CD14-positive monocyte (primary cell): Measurements from ENCODE around the gene MICALL1. TPM values are rescaled to one million over a fixed set of nuclear protein-coding genes. Genes with fewer than 3 reads are reported as not detected.
A peak's percentile ranks its signal among the peaks of the same experiment; 100 is the strongest.

ENCODE experiments used
- DNase-seq, 3 donors: peaks; one replicate each; pipeline ENCODE4 v3.0.0-alpha.2; 2011 to 2022
- H2AFZ ChIP-seq: 2 replicates; pipeline ENCODE4 v1.6.0; 2012; ENCODE audit warnings: mild to moderate bottlenecking, low read depth, low read length, inconsistent platforms; ENCODE audit not compliant: insufficient read depth, poor library complexity, severe bottlenecking
- H3K27ac ChIP-seq, 2 donors: 1 replicate in 1 of 2; 2 replicates in 1 of 2; pipeline ENCODE4 v1.5.1; 2012 to 2013; ENCODE audit warnings: low read length in 2 of 2, control low read depth in 1 of 2, inconsistent platforms in 1 of 2, low read depth in 1 of 2, mild to moderate bottlenecking in 1 of 2
- H3K27me3 ChIP-seq, 2 donors: one replicate each; pipeline versions ENCODE4 v1.6.0 to v1.6.1; 2011 to 2013; ENCODE audit warnings: low read length in 2 of 2; ENCODE audit not compliant: control insufficient read depth in 2 of 2, insufficient read depth in 2 of 2
- H3K36me3 ChIP-seq, 2 donors: replicated peaks in 1 of 2; 1 replicate in 1 of 2; 2 replicates in 1 of 2; pipeline versions ENCODE4 v1.5.1 to v1.6.1; 2012 to 2013; ENCODE audit warnings: low read length in 2 of 2, control low read depth in 1 of 2, inconsistent platforms in 1 of 2, mild to moderate bottlenecking in 1 of 2; ENCODE audit not compliant: insufficient read depth in 2 of 2, control insufficient read depth in 1 of 2
- H3K4me1 ChIP-seq, 2 donors: 1 replicate in 1 of 2; 2 replicates in 1 of 2; pipeline versions ENCODE4 v1.5.1 to v1.6.1; 2012 to 2013; ENCODE audit warnings: low read length in 2 of 2, control low read depth in 1 of 2, inconsistent platforms in 1 of 2, mild to moderate bottlenecking in 1 of 2, moderate library complexity in 1 of 2; ENCODE audit not compliant: insufficient read depth in 2 of 2, control insufficient read depth in 1 of 2
- H3K4me2 ChIP-seq: replicated peaks from 2 replicates; pipeline ENCODE3; 2012; ENCODE audit warnings: low read length, moderate library complexity, mild to moderate bottlenecking; ENCODE audit not compliant: poor library complexity, severe bottlenecking; ENCODE audit errors: extremely low read depth
- H3K4me3 ChIP-seq, 3 experiments: fragments of 200-600 bp in 1 of 3; sonication (generic) in 1 of 3; replicated peaks in 1 of 3; 1 replicate in 2 of 3; 2 replicates in 1 of 3; pipeline ENCODE4 v1.5.1; 2011 to 2013; ENCODE audit warnings: low read length in 3 of 3, mild to moderate bottlenecking in 3 of 3, control low read depth in 2 of 3, low read depth in 2 of 3, inconsistent platforms in 1 of 3, moderate library complexity in 1 of 3
- H3K79me2 ChIP-seq: 2 replicates; pipeline ENCODE4 v1.6.0; 2012; ENCODE audit warnings: mild to moderate bottlenecking, control low read depth, inconsistent platforms, low read length, moderate library complexity; ENCODE audit not compliant: insufficient read depth
- H3K9ac ChIP-seq: 2 replicates; pipeline ENCODE4 v1.6.0; 2017; ENCODE audit warnings: low read length, mild to moderate bottlenecking; ENCODE audit not compliant: insufficient read depth, poor library complexity, severe bottlenecking
- H3K9me3 ChIP-seq, 2 donors: replicated peaks in 1 of 2; 1 replicate in 1 of 2; 2 replicates in 1 of 2; pipeline versions ENCODE4 v1.5.1 to v1.6.1; 2012 to 2013; ENCODE audit warnings: low read length in 2 of 2, control low read depth in 1 of 2; ENCODE audit not compliant: control insufficient read depth in 1 of 2, insufficient read depth in 1 of 2
- H4K20me1 ChIP-seq: 2 replicates; pipeline ENCODE4 v1.6.0; 2012; ENCODE audit warnings: mild to moderate bottlenecking, low read length, control low read depth, moderate library complexity; ENCODE audit not compliant: insufficient read depth
- H3K27ac Mint-ChIP-seq, 7 donors: one replicate each; pipeline ENCODE4 v1.8.0; 2020; ENCODE audit warnings: mild to moderate bottlenecking in 7 of 7, mixed read lengths in 7 of 7, moderate library complexity in 6 of 7, inconsistent platforms in 2 of 7
- H3K27me3 Mint-ChIP-seq, 3 donors: one replicate each; pipeline ENCODE4 v1.8.0; 2021 to 2022; ENCODE audit warnings: low read depth in 3 of 3, mild to moderate bottlenecking in 3 of 3, mixed read lengths in 3 of 3, moderate library complexity in 3 of 3, inconsistent platforms in 1 of 3
- H3K36me3 Mint-ChIP-seq, 2 donors: one replicate each; pipeline ENCODE4 v1.8.0; 2020; ENCODE audit warnings: mixed read lengths in 2 of 2, inconsistent platforms in 1 of 2, mild to moderate bottlenecking in 1 of 2
- H3K4me1 Mint-ChIP-seq: one replicate; pipeline ENCODE4 v1.8.0; 2020; ENCODE audit warnings: mild to moderate bottlenecking, mixed read lengths
- H3K4me3 Mint-ChIP-seq, 2 donors: one replicate each; pipeline ENCODE4 v1.8.0; 2020; ENCODE audit warnings: mild to moderate bottlenecking in 2 of 2, mixed read lengths in 2 of 2, moderate library complexity in 1 of 2
- H3K9me3 Mint-ChIP-seq, 7 donors: one replicate each; pipeline ENCODE4 v1.8.0; 2020 to 2022; ENCODE audit warnings: mixed read lengths in 7 of 7, mild to moderate bottlenecking in 6 of 7, moderate library complexity in 6 of 7, inconsistent platforms in 2 of 7
- WGBS: methylation state at CpG from one replicate; pipeline ENCODE4 v1.1.5; 2013; ENCODE audit warnings: missing lambda C conversion rate; ENCODE audit not compliant: insufficient coverage; 5-methylcytosine and 5-hydroxymethylcytosine counted together
- intact Hi-C, 2 donors: fragments of 100-400 bp; cut with micrococcal nuclease; formaldehyde crosslinking; loops; one replicate each; pipeline versions ENCODE4 v1.15.0 to v1.15.1; 2023
- polyA plus RNA-seq, 3 donors: library from polyadenylated mRNA; depleted of rRNA in 1 of 3; unstranded in 2 of 3; stranded (reverse) in 1 of 3; fragments of 300-500 nt in 2 of 3; fragments of >200 nt in 1 of 3; fragmentation: Illumina TruSeq in 2 of 3; gene quantifications; 1 replicate in 2 of 3; 2 replicates in 1 of 3; pipeline ENCODE4 v1.2.3, GENCODE V29; 2012 to 2021
- TF ChIP-seq, protein P1 (sequence below): fragments of 200-600 bp; IDR thresholded peaks from one replicate; pipeline ENCODE4 v1.8.0; 2022; ENCODE audit warnings: antibody characterized with exemption, mild to moderate bottlenecking

The MICALL1 gene
- polyA plus RNA-seq, 3 donors = 0.51 to 7.0 (median 1.3) TPM

GRCh38 chr22:37909766-37910165, 3.7 kb downstream of the MICALL1 start:
- H4K20me1 ChIP-seq = peaks cover 5% of the 10 kb centered on the region
- Mint-ChIP-seq H3K27ac (peak overlapping the region in 1 of 7 donors; percentile 41), H3K9me3 (no peaks in the 10 kb centered on the region), H3K27me3 (peaks cover 3 to 10% (median 9%) of the 10 kb centered on the region in 3 donors), H3K4me3 (no peak overlapping the region), H3K36me3 (peaks cover 10 to 21% of the 10 kb centered on the region in 2 donors), H3K4me1 (peaks cover 26% of the 10 kb centered on the region)
- no peak overlapping the region for H2AFZ ChIP-seq
- H3K4me1 ChIP-seq = peaks cover 13 to 23% of the 10 kb centered on the region in 2 donors
- WGBS = 94% methylated on average over 6 of the region's 7 CpGs
- intact Hi-C loops = loop anchor here in 1 of 2 donors (5.0 kb wide), 1 partner anchor 43 kb away; the partner anchor contains the start of genes C22orf23 and POLR2F
- DNase-seq = no peak
- H3K4me3 ChIP-seq = no peak overlapping the region
- H3K27me3 ChIP-seq = no peaks in the 10 kb centered on the region
- H3K9ac ChIP-seq = no peak overlapping the region
- H3K9me3 ChIP-seq = no peaks in the 10 kb centered on the region
- no peaks in the 10 kb centered on the region for H3K79me2 ChIP-seq
- TF ChIP-seq, protein P1, sequence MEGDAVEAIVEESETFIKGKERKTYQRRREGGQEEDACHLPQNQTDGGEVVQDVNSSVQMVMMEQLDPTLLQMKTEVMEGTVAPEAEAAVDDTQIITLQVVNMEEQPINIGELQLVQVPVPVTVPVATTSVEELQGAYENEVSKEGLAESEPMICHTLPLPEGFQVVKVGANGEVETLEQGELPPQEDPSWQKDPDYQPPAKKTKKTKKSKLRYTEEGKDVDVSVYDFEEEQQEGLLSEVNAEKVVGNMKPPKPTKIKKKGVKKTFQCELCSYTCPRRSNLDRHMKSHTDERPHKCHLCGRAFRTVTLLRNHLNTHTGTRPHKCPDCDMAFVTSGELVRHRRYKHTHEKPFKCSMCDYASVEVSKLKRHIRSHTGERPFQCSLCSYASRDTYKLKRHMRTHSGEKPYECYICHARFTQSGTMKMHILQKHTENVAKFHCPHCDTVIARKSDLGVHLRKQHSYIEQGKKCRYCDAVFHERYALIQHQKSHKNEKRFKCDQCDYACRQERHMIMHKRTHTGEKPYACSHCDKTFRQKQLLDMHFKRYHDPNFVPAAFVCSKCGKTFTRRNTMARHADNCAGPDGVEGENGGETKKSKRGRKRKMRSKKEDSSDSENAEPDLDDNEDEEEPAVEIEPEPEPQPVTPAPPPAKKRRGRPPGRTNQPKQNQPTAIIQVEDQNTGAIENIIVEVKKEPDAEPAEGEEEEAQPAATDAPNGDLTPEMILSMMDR = no peak
- no peak overlapping the region for H3K27ac ChIP-seq
- H3K4me2 ChIP-seq = no peak overlapping the region
- peaks cover 0 to 6% of the 10 kb centered on the region in 2 donors for H3K36me3 ChIP-seq

DNA sequence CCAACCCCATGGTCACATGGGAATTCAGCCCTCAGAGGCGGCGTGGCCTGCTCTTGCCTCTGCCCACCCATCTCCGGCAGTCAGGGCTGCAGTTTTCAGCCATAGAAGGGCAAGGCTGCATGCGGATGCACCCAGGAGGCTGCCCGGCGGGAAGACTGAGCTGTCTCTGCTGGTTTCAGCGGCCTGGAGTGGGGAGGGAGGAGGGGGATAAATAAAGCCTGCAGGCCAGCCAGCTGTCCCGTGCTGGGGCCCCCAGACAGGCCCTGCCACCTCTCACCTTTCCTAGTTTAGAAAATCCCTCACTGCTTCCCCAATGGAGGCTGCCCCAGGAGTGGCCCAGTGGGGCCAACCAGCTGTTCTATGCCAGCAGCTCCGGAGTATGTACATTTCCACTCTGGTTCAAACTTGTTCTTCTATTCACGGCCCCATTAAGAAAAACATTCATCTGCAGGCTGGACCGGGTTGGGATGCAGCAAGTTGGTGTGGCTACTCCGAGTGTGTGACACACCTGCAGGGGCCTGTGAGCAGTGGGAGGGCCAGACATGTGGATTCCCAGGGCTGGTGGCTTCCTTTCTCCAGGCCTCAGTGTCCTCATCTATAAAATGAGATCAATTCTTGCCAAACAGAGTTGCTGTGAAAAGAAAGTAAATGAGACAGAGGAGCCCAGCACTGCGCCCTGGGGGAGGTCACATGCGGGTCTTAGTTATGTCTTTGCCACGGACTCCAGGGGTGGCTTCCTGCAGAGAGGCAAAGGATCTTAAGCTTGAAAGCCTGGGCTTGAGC, 5.0 kb downstream of the MICALL1 start:
- H2AFZ ChIP-seq = no peak overlapping the region
- H3K36me3 Mint-ChIP-seq = peaks cover 17 to 24% of the 10 kb centered on the region in 2 donors
- WGBS = 95% methylated on average over 13 of the region's 15 CpGs
- H3K4me3 ChIP-seq = no peak overlapping the region
- peaks cover 0 to 4% (median 2%) of the 10 kb centered on the region in 3 donors for H3K27me3 Mint-ChIP-seq
- H4K20me1 ChIP-seq = peaks cover 5% of the 10 kb centered on the region
- H3K9me3 Mint-ChIP-seq = no peaks in the 10 kb centered on the region
- H3K9me3 ChIP-seq = no peaks in the 10 kb centered on the region
- H3K9ac ChIP-seq = no peak overlapping the region
- no peaks in the 10 kb centered on the region for H3K27me3 ChIP-seq
- no peak overlapping the region for H3K27ac ChIP-seq
- intact Hi-C loops = no loop called here
- no peaks in the 10 kb centered on the region for H3K79me2 ChIP-seq
- TF ChIP-seq, protein P1 = no peak
- no peak overlapping the region for H3K4me3 Mint-ChIP-seq
- peaks cover 8 to 14% of the 10 kb centered on the region in 2 donors for H3K4me1 ChIP-seq
- no peak overlapping the region for H3K27ac Mint-ChIP-seq
- peaks cover 3 to 7% of the 10 kb centered on the region in 2 donors for H3K36me3 ChIP-seq
- H3K4me2 ChIP-seq = no peak overlapping the region
- no peak for DNase-seq
- H3K4me1 Mint-ChIP-seq = peaks cover 16% of the 10 kb centered on the region
